Islet precursor cell (in vitro differentiated cells): ENCODE results near the gene KLK6.
A peak's percentile ranks its signal among the peaks of the same experiment; 100 is the strongest.

Source experiments
- DNase-seq: peaks from one replicate; pipeline ENCODE4 v3.0.0-alpha.2; 2018

The KLK6 gene

GRCh38 chr19:50969413-50969760 lies at the start of gene KLK6:
TSS of gene KLK6 (minus strand) at chr19:50969591. CDS start at chr19:50968104, 1,487 bp downstream.
- peak; percentile 92 for DNase-seq

GRCh38 chr19:51018745-51019543 lies 49.6 kb upstream of the KLK6 start:
- DNase-seq = peak; percentile 62

GRCh38 chr19:51016798-51017683 lies 47.6 kb upstream of the KLK6 start:
- peak; percentile 90 for DNase-seq

GRCh38 chr19:51015691-51016267 lies 46.4 kb upstream of the KLK6 start:
- no peak for DNase-seq

DNA sequence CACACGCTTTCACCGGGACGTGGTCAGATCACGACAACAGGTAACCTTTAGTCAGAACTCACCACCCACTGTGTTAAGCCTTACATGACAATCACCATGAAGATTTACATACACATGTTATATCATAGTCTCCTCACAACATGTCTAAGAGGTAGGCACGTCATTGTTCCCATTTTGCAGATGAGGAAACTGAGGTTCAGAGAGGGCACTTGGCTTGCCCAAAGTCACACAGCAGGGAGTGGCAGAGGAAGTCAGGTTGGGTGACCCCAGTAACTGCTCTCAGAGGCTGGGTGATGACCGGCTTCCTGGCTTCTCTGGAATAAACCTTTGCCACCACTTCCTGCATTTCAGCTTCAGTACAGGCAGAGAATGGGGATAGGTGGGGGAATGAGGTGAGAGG lies 44.9 kb upstream of the KLK6 start:
- DNase-seq = no peak

GRCh38 chr19:51012661-51013190 lies 43.3 kb upstream of the KLK6 start:
- no peak for DNase-seq

DNA sequence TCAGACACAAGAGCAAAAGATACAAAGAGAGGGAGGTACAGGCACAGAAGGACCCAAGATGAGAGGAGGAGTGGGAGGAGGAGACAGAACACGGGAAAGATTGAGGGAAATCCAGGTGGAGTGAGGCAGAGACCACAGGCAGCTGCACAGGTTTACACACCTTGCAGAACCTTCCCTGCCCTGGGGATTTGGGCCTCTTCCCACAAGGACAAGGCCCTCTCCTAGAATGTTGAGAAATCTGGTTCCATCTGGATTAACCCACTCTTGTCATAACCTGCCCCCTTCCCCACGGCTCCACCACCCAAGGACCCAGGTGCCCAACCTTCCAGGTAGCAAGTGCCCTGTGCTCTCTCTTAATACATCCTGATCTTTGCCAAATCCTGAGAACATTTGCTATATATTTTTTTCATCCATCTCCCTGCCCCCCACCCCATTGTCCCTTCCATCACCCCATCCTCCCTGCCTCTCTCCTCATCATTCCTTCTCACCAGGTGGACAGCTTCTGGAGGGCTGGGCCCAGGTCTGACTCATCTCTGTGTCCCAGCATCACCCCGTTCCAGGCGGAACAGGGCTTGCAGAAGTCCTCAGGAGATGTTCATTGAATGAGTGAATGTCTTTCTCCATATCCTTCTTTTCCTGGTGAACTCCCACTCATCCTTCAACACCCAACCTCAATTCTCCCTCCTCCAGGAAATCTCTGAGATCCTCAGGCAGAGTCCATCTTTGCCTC lies 40.8 kb upstream of the KLK6 start:
- DNase-seq = no peak

- no peak for DNase-seq
These were observed 39.9 kb upstream of the KLK6 start for GRCh38 chr19:51009061-51009891.

DNA sequence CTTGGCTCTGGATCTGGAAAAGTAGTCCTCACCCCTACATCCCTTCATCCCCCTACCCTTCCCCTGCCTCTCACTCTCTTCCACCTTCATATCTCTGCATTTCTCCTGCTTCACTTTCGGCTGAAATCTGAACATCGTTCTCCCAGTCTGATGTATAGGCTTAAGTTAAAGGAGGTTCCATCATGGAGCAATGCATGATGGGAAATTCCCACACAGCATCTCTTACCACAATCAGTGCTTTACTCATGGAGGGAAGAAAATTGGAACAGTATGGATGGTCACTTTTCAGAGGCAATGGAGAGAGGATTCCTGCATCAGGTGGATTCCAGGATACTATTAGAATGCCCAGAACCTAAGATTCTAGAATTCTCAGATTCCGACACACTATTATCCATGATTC lies 38.1 kb upstream of the KLK6 start:
- DNase-seq = no peak

GRCh38 chr19:51006406-51006805 lies 37.0 kb upstream of the KLK6 start:
- DNase-seq = no peak

DNA sequence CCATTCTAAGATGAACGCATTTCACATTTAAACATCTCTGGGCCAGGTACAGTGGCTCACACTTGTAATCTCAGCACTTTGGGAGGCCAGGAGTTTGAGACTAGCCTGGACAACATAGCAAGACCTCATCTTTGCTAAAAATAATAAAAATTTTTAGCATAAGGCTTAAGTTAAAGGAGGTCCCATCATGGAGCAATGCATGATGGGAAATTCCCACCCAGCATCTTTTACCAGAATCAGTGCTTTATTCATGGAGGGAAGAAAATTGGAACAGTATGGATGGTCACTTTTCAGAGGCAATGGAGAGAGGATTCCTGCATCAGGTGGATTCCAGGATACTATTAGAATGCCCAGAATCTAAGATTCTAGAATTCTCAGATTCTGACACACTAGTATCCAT lies 35.9 kb upstream of the KLK6 start:
- no peak for DNase-seq

GRCh38 chr19:51003316-51003715 lies 33.9 kb upstream of the KLK6 start:
- DNase-seq = no peak

DNA sequence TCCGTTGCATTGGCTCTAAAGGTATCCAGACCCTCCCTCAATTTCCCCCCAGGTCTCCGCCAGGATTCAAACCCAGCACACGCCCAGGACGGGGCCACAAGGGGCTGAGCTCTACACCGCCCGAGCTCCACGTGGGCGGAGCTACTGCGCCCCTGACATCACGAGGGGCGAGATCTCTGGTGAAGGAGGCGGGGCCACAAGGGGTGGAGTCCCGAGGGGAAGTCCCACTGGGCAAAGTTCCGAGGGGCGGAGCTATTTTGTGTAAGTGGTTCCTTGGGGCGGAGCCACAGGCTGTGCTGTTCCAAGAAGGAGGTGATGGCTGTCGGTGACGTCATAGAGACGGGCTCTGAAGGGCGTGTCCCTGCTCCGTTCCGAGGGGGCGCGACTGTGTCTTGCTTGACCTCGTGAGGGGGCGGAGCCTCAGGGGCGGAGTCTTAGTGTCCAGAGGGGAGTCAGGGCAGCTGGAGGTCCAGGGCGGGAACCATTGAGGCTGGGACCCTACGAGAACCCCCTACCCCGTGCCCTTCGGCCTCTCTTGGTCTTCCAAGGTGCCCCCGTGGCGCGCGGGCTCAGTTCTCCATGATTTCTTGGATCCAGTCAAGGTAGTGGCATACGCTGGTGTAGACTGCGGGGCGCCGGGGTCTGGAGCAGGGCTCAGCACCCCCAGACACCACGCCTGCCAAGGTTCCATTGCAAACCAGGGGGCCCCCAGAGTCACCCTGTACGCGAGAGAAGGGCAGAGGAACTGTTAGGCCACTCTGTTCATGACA lies 33.3 kb upstream of the KLK6 start:
- DNase-seq = peak; percentile 96

DNA sequence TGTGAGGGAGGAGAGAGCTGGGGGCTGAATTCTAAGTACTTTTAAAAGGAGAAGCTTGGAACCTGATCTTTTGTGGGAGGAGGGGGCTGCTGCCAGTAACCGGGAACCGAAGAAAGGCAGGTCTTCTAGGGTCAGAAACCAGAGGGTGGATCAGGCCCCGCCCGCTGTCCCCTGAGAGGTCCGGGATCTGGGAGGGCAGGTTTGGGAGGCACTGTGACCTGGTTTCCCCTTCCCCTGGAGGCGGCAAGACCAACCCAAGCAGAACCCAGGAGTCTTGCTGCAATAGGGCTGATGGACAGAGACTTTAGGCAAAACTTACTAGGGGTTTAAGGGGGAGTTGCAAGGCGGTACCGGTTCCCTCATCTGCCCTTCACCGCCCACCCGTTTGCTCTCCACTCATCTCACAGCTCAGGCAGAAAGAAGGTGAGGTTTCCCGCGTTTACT lies 32.7 kb upstream of the KLK6 start:
- peak; percentile 69 for DNase-seq

DNA sequence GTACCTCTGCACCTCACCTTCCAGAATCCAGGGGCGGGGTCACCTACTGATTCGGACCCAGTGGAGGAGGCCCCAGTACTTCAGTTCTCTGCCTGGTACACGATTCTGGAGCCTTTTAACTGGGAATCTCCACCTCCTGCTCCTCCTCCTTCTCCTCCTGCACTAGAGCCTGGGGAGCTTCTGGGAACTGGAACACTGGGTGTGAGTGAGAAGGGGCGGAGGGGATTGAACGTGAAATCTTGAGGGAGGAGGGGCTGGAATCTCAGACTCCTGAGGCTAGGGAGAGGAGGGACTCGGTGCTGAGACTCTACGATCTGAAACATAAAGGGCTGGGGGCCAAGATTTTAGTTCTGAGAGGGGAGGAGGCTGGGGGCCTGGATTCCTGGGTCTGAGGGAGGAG lies 32.1 kb upstream of the KLK6 start, which contains the start of gene KLK8:
TSS of gene KLK8 (minus strand) at position 90 of the 400 bp plus-strand sequence. CDS start 437 bp downstream, outside the sequence.
- peak; percentile 85 for DNase-seq

- peak; percentile 83 for DNase-seq
These were observed 31.6 kb upstream of the KLK6 start for GRCh38 chr19:51000981-51001380.

- no peak for DNase-seq
These were observed 31.0 kb upstream of the KLK6 start for GRCh38 chr19:51000426-51000825.

GRCh38 chr19:50998686-50999085 lies 29.3 kb upstream of the KLK6 start:
- DNase-seq = no peak

GRCh38 chr19:50998061-50998460 lies 28.7 kb upstream of the KLK6 start:
- no peak for DNase-seq

- DNase-seq = no peak
These were observed 24.7 kb upstream of the KLK6 start for GRCh38 chr19:50994129-50994528.

GRCh38 chr19:50992666-50993035 lies 23.3 kb upstream of the KLK6 start:
- no peak for DNase-seq
